RCC 7860 (cell line): ENCODE data around the gene HOXC11.

Experiments used
- DNase-seq: peaks from one replicate; pipeline ENCODE4 v3.0.0-alpha.2; 2015; ENCODE audit warnings: low spot score
- FAIRE-seq: peaks from 2 replicates; lab custom pipeline; 2012; peaks lifted over from hg19 to GRCh38; lab: Jason Lieb, UNC

HOXC11 gene

DNA sequence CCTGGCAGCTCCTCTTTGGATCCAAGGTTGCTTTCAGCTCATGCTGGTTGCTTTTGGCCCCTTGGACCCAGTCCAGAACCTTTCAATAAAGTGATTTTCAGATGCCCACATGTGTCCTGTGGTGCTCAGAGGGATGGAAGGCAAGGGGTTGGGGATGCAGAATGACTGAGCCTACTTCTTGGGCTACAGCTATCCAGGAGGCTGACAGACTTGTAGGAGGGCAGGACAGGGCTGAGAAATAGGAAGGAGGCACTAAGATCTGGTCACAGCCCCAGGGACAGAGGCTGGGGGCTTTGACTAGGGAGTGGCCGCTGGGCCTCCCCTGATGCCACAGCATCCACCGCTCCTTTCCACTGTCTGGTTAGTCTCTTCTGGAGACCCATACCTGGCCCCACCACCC is 1.2 kb upstream of the HOXC11 start:
- FAIRE-seq = no peak
- no peak for DNase-seq

DNA sequence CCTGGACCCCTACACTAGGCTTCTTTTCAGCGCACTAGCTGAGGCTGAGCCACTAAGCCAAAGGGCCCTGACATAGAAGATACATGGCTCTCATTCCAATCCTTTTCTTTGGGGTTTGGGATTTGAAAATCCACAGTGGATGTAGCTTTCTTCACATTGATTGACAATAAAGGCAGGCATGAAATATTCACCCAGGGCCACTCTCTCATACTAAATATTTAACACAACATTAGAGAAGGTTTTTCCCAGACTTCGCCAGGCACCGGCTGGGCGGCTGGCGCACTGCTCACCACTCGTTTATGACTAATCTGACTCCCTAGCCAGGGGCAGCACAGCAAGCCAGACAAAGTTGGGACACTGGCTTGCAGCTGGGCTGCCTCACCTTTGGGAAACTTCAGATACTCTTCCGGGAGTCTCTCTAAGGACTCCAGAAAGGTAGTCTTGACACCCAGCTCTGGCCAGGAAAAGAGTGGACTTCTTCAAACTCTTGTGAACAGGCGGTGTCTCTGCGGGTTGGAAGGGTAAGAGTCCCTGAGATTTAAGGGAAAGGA is 699 bp upstream of the HOXC11 start:
- FAIRE-seq (no peak), DNase-seq (no peak)

DNA sequence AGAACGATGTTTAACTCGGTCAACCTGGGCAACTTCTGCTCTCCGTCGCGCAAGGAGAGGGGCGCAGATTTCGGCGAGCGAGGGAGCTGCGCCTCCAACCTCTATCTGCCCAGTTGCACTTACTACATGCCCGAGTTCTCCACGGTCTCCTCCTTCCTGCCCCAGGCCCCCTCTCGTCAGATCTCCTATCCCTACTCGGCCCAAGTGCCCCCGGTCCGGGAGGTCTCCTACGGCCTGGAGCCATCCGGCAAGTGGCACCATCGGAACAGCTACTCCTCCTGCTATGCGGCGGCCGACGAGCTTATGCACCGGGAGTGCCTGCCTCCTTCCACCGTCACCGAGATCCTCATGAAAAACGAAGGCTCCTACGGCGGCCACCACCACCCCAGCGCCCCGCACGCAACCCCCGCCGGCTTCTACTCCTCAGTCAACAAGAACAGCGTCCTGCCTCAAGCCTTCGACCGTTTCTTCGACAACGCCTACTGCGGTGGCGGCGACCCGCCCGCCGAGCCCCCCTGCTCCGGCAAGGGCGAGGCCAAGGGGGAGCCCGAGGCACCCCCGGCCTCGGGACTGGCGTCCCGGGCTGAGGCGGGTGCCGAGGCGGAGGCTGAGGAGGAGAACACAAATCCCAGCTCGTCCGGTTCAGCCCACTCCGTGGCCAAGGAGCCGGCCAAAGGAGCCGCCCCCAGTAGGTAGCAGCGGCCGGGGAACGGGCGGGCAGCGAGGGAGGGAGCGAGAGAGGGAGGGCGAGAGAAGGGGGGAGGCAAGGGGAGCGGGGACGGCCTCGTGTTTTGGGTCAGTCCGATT is 513 bp downstream of the HOXC11 start:
- no peak for FAIRE-seq
- DNase-seq = no peak

DNA sequence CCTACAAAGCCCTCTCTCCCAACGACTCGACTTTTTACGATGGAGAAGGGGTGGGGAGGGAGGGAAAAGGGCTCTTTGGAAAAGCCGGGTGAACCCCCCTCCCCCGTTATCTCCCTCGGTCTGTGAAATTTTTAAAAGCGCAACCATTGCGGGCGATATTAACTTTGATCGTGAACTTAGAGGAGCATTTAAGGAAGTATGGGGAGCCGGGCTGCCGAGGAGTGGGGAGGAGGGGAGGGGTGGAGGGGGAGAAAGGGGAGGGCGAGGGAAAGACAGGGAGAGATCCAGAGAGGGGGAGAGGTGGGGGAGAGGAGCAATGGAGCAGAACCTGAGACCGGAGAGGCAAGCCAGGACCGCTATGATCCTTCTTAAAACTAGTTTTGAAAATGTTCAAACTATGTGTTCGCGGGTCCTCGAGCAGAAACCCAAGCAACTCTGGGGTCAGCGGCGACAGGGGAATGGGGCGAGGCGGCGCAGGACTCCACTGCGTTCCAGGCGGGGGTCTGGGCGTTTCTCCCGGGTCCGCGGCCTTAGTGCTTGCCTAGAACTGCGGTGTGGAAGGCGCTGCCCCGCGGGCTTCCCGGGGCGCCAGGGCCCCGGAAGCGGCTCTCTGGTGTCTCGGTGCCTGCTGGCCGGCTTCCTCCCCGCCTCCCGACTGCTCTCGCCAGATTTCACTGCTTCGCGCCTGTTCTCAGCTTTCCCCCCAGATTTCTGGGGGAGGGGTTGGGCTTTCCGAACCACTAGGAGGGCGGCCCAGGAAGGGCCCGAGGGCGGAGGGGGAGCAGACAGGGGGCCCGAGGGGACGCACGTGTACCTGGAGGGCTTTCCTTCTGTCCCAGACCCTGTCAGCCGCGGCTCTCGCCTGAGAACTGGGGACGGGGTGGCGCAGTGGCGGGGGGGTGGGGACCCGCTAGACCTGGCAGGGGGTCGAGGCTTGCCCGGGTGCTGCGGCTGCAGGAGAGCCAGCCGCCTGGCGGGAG is 1.4 kb downstream of the HOXC11 start, which contains the start of gene HOTAIR:
Gene HOTAIR, minus strand, starts transcription at position 871 of the 980 bp plus-strand sequence.
- DNase-seq (peak; percentile 19), FAIRE-seq (no peak)

DNA sequence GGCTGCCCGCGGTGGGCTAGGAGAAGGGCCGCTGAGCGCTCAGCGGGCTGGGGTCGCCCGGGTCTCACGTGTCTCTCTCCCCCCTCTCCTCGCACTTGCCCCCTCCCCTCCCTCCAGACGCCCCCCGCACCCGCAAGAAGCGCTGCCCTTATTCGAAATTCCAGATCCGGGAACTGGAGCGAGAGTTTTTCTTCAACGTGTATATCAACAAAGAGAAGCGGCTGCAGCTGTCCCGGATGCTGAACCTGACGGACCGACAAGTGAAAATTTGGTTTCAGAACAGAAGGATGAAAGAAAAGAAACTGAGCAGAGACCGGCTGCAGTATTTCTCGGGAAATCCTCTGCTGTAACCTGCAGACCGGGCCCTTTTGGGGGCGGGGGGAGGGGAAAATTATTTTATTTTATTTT is 2.1 kb downstream of the HOXC11 start:
- FAIRE-seq = no peak

DNA sequence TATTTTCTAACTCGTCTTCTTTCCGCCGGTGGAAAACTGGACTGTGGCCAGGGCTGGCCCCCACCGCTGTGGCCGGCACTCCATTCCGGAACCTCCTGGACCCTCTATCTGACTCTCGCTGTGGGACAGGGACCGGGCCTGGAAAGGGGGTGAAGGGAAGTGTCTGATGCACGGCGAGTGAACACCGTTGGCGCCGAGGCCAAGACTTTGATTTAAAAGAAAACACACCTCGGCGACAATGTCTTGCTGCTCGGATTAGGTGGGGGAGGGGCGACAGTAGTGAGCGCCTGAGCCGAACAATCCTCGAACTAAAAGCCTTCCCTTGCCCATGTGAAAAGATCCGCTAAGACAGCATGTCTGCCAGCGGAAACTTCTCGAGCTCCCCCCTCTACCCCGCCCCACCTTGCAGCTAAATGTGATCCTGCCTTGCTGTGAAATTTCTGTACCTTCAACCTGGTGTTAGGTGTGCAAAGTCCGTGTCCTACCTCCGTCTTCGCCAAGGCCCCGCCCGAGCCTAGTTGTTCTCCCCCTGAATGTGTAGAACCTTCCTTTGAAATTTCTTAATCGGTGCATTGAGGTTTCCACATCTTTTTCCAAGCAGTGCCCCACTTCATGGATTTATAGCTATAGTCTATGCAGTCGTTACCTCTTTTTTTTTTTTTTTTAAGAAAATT is 2.7 kb downstream of the HOXC11 start:
- no peak for DNase-seq
- FAIRE-seq = no peak

More for the DNA sequence above, 2.1 kb downstream of the HOXC11 start:
- no peak for DNase-seq

DNA sequence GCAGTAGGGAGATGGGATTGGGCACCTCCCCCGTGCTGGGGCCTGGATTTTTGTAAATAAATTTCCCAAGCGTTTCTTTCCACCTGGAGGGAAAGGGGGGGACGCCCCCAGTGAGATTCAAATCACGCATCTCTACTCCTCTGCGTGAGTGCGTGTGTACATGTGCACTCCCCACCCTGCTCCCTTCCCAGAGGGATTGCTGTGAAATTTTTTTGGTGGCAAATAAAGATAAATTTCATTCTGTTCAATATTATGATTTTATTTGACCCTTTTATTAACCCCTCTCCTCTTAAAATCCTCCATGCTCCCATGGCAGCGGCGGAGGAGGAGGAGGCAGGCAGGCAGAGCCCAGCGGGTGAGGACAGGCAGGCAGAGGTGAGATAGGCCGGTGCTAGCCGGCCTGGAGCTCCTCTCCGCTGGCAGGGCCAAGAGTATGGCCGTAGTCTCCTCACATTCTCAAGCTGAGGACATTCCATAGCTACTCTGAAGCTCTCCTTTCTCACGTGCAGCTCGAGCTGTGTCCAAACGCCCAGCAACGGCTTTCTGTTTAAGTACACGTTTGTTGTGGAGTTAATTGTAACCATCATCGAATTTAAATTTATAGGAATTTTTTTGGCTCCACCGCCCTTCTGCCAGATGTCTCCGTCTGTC is 3.4 kb downstream of the HOXC11 start:
- FAIRE-seq = no peak
- DNase-seq = no peak

DNA sequence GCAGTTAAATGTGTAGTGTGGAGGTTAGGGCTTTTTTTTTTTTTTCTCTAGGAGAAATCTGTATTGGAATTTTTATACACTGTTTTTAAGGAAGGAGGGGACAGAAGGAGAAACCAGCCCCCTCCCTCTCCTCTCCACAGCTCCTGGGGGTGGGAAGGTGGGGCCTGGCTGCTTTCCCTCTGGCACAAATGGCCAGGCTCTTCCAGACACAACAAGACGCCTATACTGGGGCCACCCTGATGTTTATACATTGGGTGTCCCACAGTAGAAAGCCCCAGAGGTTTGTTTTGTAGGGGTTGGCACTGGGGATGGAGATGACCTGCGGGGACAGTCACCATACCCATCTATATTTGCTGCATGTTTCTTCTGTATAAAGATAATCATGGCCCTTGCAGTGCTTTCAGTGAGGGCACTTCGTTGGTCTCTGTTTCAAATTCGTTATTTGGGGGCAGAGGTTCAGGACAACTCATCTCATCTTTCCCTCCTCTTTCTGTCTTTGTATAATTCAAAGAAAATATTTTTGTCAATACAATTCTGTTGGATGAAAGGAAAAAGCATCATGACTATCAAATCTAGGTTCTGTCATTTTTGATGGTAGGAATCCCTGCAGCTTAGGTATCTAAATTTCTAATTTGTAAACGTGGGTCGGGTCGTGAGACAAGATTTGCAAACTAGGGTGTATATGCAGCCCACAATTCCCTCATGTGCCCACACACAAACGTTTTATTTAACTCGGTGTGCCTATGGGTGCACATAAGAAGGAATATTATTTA is 4.1 kb downstream of the HOXC11 start:
- no peak for FAIRE-seq

DNA sequence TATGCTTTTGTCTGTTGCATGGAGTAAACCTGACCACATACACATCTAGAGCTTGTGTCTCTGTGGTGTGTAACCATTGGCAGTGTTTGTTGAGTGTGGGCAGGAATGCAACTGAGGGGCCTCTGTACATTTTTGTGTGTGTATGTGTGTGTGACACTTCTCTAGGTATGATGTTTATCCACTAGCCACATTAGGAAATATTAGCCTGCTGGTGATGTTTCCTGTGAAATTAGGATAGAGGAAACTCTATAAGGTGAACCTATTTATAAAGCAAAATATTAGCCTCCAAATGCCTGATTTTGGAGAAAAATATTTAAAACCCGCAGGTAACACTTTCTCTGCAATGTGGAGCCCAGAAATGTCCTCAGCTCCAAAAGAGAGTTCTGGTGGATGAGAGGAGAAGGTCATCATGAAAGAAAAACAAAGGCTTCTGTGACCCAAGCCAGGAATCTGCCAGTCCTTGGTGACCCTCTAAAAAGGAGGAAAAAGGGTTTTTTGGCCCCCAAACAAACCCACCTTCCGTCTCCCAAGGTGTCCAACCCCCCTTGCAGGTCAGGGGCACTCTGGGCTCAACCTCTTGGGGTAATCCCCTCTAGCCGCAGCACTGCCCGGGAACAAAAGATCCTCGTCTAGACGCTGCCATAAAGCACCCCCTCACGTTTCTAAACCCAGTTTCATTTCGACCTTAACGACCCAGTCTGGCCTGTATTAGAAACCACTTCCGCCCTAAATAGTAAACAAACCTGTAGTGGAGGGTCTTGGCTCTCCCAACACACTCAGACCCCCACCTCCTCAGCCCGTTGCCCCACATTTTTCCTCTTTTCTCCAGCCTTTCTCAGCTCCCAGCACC is 4.9 kb downstream of the HOXC11 start:
- FAIRE-seq (no peak), DNase-seq (no peak)

More for the DNA sequence above, 4.1 kb downstream of the HOXC11 start:
- DNase-seq = no peak

DNA sequence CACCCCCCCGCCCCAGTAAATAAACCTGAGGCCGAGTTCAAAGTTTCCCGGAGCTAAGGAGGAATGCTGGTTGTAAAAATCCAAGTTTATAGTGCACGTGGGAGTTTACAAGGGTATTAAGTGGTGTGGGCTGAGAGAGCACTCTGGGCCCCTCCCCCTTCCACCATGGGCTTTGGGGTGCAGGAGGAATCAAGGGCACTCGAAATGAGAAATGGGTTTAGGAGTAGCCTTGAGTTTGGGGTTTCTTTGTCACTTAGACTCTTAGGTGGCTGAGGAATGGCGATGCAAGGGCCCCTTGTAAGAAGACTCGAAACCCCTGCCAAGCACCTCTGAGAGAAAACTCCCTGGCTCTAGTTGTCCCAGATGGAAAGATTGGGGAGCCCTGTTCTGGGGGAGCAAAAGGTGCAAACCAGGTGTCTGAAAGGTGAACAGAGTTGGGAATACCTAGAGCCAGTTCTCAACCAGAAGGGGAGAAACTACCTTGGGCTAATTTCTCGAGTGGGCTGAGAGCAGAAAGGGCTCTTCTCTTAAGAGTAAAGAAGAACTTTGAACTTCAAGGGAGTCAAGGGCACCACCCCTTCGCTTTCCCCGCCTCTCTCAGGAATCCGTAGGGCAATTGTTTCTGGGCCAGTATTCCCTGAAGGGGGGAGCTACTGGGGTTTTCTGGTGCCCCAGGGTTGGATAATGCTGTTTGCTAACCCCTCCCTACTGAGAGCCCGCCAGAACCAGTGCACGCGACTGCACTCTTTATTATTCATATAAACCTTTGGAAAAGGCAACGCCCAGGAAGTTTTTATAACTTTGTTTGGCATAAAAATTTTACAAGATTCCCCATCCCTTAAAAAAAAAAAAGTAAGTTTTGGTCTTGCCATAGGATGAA is 5.8 kb downstream of the HOXC11 start:
- FAIRE-seq (no peak), DNase-seq (no peak)

DNA sequence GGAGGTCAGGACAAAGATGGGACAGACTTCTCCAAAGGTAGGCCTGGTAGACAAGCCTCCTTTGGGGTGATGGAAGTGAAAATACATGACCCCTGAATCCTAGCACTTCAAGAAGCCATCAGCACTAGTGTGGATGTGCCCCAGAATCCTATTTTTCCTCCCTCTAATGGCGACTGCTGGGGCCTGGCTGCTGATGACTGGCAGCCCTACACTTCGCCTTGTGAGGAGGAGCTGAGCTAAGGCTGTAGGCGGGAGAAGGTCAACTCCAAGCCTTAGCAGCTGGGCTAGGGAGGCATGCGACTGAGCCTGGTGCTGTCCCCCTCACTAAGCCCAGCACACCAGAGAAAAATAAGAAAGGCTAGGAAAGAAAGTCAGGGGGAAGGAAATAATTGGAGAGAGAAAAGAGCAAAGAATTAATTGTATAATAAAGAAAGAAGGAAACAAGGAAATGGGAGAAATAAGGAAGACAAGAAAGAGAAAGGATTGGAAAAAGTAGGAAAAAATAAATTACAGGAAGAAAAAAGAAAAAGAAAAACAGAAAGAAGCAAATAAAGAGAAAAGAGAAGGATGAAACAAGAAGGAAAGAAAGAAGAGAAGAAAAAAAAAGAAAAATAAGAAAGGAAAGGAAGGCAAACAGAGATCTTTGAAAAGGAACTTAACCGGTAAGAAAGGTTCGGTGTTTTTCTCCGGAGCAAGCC is 7.3 kb downstream of the HOXC11 start:
- no peak for FAIRE-seq

DNA sequence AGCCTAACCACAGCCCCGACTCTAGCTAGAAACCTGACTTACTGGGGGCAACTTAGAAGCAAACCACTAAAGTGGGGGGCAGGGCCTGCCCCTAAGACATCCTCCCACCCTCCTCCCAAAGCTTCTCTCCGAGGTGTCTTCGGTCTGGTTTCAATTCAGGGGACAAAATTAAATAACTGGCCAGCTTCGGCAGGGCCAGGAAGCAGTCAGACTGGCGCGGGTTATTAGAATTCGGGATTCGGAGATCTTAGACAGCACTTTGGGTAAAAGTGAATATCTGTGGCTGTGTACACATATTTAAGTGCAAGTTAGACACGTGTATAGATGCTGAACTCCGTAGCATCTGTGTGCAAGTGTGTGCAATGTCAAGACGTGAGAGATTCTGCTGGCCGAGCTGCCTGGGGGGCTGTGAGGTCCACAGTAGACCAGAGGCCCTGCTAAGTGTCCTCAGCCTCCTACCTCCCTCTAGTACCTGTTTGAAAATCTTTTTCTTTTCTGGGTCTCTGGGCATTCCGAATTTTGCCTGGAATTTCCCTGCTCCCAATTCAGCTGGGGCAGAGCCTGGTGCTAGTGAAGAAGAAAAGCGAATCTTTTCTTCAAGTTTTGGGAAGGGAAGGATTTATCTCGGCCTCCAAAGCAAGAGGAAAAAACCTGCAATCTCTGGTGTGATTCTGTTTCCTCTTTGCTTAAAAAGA is 8.0 kb downstream of the HOXC11 start:
- DNase-seq = no peak
- FAIRE-seq = no peak

More for the DNA sequence above, 7.3 kb downstream of the HOXC11 start:
- no peak for DNase-seq

DNA sequence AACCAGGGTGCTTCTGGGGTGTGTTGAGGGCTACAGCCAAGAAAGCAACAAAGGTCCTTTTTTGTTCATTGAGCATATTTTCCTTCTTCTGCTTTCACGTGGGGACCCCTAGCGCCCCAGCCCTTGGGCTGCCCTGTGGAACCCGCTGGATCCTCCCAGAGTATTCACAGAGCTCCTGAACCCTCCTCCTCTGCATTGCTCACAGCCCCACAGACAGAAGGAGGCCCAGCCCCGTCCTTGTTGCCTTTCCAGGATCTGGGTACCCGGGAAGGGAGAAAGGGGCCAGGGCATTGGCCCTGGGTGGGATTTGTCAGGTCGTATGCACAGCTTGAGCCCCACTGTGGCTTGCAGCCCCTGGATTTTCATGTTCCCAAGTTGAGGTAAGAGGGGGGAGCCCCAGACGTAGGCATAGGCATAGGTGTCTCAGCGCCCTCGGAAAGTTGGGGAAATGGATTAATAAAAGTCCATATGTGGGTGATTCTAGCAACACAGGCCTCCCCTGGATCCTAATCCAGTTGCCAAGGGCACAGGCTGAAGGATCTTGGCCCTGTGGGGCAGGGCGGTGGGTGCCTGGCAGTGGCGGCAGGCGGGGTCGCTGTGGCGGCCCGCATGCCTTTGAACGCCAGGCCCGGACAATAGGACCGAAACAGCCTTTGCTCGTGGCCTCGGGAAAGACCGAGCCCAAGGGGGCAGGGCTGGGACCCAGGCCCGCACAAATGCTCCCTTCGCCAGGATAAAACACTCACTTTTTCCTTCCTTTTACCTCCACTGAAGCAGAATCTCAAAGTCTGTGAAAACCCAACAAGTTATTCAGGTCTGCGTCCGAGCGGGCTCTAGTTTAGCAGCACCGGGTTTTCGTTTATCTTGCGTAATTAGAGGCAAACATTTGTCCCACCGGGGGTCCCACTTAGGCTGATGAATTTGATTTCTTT is 9.0 kb downstream of the HOXC11 start:
- FAIRE-seq (no peak), DNase-seq (no peak)

DNA sequence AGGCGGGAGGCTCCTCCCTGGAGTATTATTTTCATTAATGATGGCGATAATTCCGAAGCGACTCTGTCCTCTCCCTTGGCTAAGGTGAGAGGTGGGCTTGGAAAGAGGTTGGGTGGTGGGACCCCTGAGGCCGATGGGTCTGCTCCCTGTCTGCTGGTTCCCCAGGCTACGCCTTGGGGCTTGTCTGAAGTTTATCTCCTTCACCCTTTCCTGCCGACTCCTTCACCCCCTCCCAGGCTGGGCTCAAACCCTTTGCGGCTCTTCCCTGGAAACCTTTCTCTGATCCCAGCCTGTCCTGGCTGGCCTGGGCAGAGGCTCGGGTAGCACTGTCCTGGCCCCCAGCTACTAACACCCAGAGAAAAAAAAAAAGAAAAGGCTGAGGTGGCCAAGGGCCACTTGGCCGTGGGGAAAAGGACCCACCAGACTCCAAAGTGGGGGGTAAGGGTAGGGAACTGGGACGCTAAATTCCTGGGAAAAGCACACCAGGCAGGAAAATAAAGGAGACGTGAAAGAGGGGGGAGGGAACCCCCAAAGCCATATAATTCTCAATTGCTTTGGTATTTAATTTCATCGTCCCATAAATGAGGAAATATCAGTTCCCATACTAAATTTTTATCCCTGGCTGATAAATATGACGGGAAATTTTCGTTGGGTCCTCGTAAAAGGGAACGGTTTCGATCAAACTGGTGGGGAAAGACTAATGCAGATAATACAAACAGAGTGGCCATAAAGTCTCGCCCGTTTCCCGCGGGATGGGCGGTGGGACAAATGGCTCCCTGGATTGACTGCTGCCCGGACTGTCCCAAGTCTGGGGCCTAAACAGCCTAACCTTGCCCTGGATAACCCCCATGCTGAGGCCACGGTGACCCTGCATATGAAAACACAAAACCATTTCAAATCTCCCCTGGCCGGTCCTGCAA is 10.0 kb downstream of the HOXC11 start:
- FAIRE-seq (no peak), DNase-seq (no peak)
